SJCRH30 (cell line): Measurements from ENCODE around the gene SEMA3A. TPM values are rescaled to one million over a fixed set of nuclear protein-coding genes. Genes with fewer than 3 reads are reported as not detected.

ENCODE experiments used
- DNase-seq, 2 experiments: peaks; one replicate each; pipeline ENCODE4 v3.0.0-alpha.2; 2015 to 2020
- H3K27ac ChIP-seq: fragments of 250-450 bp; sonication (Bioruptor Pico); 2 replicates; pipeline ENCODE4 v1.5.1; 2020; ENCODE audit warnings: mild to moderate bottlenecking, moderate library complexity
- H3K27me3 ChIP-seq: fragments of 250-450 bp; sonication (Bioruptor Pico); 2 replicates; pipeline ENCODE4 v1.5.1; 2020; ENCODE audit warnings: mild to moderate bottlenecking, moderate library complexity
- H3K36me3 ChIP-seq: fragments of 250-450 bp; sonication (Bioruptor Pico); 2 replicates; pipeline ENCODE4 v1.5.1; 2020; ENCODE audit warnings: mild to moderate bottlenecking, moderate library complexity
- H3K4me1 ChIP-seq: fragments of 250-450 bp; sonication (Bioruptor Pico); 2 replicates; pipeline ENCODE4 v1.5.1; 2020; ENCODE audit warnings: mild to moderate bottlenecking, moderate library complexity
- H3K4me3 ChIP-seq: fragments of 250-450 bp; sonication (Bioruptor Pico); 2 replicates; pipeline ENCODE4 v1.5.1; 2020; ENCODE audit warnings: mild to moderate bottlenecking, moderate library complexity
- H3K9me3 ChIP-seq: fragments of 250-450 bp; sonication (Bioruptor Pico); replicated peaks from 2 replicates; pipeline ENCODE4 v1.5.1; 2020; ENCODE audit warnings: mild to moderate bottlenecking, moderate library complexity
- total RNA-seq: library from RNA; depleted of rRNA; stranded (reverse); fragments of >200 nt; shearing (Covaris generic); gene quantifications from 2 replicates; pipeline ENCODE4 v1.2.3, GENCODE V29; 2014

The SEMA3A gene
- total RNA-seq, 1 experiment from 2014 or later = 19.4 TPM

GRCh38 chr7:84187813-84188510 is 6.6 kb downstream of the SEMA3A start:
- DNase-seq = no peak
- H3K27ac ChIP-seq = no peak overlapping the region

GRCh38 chr7:84187087-84187805 is 7.3 kb downstream of the SEMA3A start:
- Histone ChIP-seq H3K4me3 (no peak overlapping the region), H3K9me3 (no peaks in the 10 kb centered on the region), H3K27ac (no peak overlapping the region), H3K27me3 (no peaks in the 10 kb centered on the region), H3K36me3 (no peaks in the 10 kb centered on the region; the same call in 1 of the 2 replicates), H3K4me1 (peaks cover 12% of the 10 kb centered on the region)
- DNase-seq = no peak

More at GRCh38 chr7:84187813-84188510, 6.6 kb downstream of the SEMA3A start:
- Histone ChIP-seq H3K27me3 (no peaks in the 10 kb centered on the region), H3K9me3 (no peaks in the 10 kb centered on the region), H3K36me3 (no peaks in the 10 kb centered on the region; the same call in 1 of the 2 replicates), H3K4me3 (no peak overlapping the region), H3K4me1 (peaks cover 14% of the 10 kb centered on the region)

- DNase-seq = no peak
- H3K4me1 ChIP-seq = no peaks in the 10 kb centered on the region
These were observed 10.8 kb downstream of the SEMA3A start for GRCh38 chr7:84183741-84184140.

GRCh38 chr7:84182301-84182700 is 12.3 kb downstream of the SEMA3A start:
- DNase-seq = no peak

More at GRCh38 chr7:84183741-84184140, 10.8 kb downstream of the SEMA3A start:
- Histone ChIP-seq H3K27ac (no peak overlapping the region), H3K27me3 (no peaks in the 10 kb centered on the region), H3K36me3 (no peaks in the 10 kb centered on the region; the same call in 1 of the 2 replicates), H3K4me3 (no peak overlapping the region), H3K9me3 (no peaks in the 10 kb centered on the region)

GRCh38 chr7:84181628-84182027 is 13.0 kb downstream of the SEMA3A start:
- Histone ChIP-seq H3K9me3 (no peaks in the 10 kb centered on the region), H3K36me3 (no peaks in the 10 kb centered on the region; the same call in 1 of the 2 replicates), H3K4me1 (no peaks in the 10 kb centered on the region), H3K27ac (no peak overlapping the region), H3K4me3 (no peak overlapping the region), H3K27me3 (no peaks in the 10 kb centered on the region)
- DNase-seq = no peak

More at GRCh38 chr7:84182301-84182700, 12.3 kb downstream of the SEMA3A start:
- Histone ChIP-seq H3K4me1 (no peaks in the 10 kb centered on the region), H3K27ac (no peak overlapping the region), H3K36me3 (no peaks in the 10 kb centered on the region; the same call in 1 of the 2 replicates), H3K27me3 (no peaks in the 10 kb centered on the region), H3K9me3 (no peaks in the 10 kb centered on the region), H3K4me3 (no peak overlapping the region)

GRCh38 chr7:84177758-84178412 is 16.7 kb downstream of the SEMA3A start:
- Histone ChIP-seq H3K36me3 (peaks cover 3% of the 10 kb centered on the region), H3K9me3 (0 out of 2 replicates have a peak, but pooled peaks cover 3% of the 10 kb centered on the region)
- no peak for DNase-seq

GRCh38 chr7:84176716-84177115 is 17.9 kb downstream of the SEMA3A start:
- no peaks in the 10 kb centered on the region for H3K27me3 ChIP-seq
- 0 out of 2 replicates have a peak, but pooled peaks cover 3% of the 10 kb centered on the region for H3K9me3 ChIP-seq
- no peaks in the 10 kb centered on the region for H3K4me1 ChIP-seq
- H3K4me3 ChIP-seq = no peak overlapping the region
- DNase-seq = no peak
- H3K36me3 ChIP-seq = peaks cover 7% of the 10 kb centered on the region
- H3K27ac ChIP-seq = no peak overlapping the region

More at GRCh38 chr7:84177758-84178412, 16.7 kb downstream of the SEMA3A start:
- H3K27me3 ChIP-seq = no peaks in the 10 kb centered on the region
- H3K4me3 ChIP-seq = no peak overlapping the region
- no peaks in the 10 kb centered on the region for H3K4me1 ChIP-seq
- H3K27ac ChIP-seq = no peak overlapping the region

- no peak for DNase-seq
- Histone ChIP-seq H3K9me3 (0 out of 2 replicates have a peak, but pooled peaks cover 3% of the 10 kb centered on the region), H3K27me3 (no peaks in the 10 kb centered on the region), H3K4me1 (no peaks in the 10 kb centered on the region), H3K27ac (no peak overlapping the region), H3K36me3 (peaks cover 7% of the 10 kb centered on the region), H3K4me3 (no peak overlapping the region)
These were observed 19.1 kb downstream of the SEMA3A start for GRCh38 chr7:84175461-84175860.

- H3K36me3 ChIP-seq = peaks cover 7% of the 10 kb centered on the region
- no peak overlapping the region for H3K4me3 ChIP-seq
- no peak for DNase-seq
- H3K4me1 ChIP-seq = no peaks in the 10 kb centered on the region
- no peak overlapping the region for H3K27ac ChIP-seq
- no peaks in the 10 kb centered on the region for H3K27me3 ChIP-seq
- 0 out of 2 replicates have a peak, but pooled peaks cover 3% of the 10 kb centered on the region for H3K9me3 ChIP-seq
These were observed 23.9 kb downstream of the SEMA3A start for GRCh38 chr7:84170646-84171045.

- H3K4me3 ChIP-seq = no peak overlapping the region
- DNase-seq = no peak
- no peaks in the 10 kb centered on the region for H3K4me1 ChIP-seq
- no peaks in the 10 kb centered on the region for H3K27me3 ChIP-seq
- no peaks in the 10 kb centered on the region for H3K9me3 ChIP-seq
- H3K27ac ChIP-seq = no peak overlapping the region
- H3K36me3 ChIP-seq = no peaks in the 10 kb centered on the region
These were observed 32.0 kb downstream of the SEMA3A start for GRCh38 chr7:84162584-84162983.

- Histone ChIP-seq H3K36me3 (no peaks in the 10 kb centered on the region), H3K27ac (no peak overlapping the region), H3K4me3 (no peak overlapping the region), H3K27me3 (no peaks in the 10 kb centered on the region), H3K4me1 (no peaks in the 10 kb centered on the region), H3K9me3 (no peaks in the 10 kb centered on the region)
- no peak for DNase-seq
These were observed 32.5 kb downstream of the SEMA3A start for GRCh38 chr7:84162125-84162524.

- no peak overlapping the region for H3K27ac ChIP-seq
- H3K27me3 ChIP-seq = no peaks in the 10 kb centered on the region
- no peak overlapping the region for H3K4me3 ChIP-seq
- DNase-seq = no peak
- no peaks in the 10 kb centered on the region for H3K9me3 ChIP-seq
- H3K36me3 ChIP-seq = no peaks in the 10 kb centered on the region
- no peaks in the 10 kb centered on the region for H3K4me1 ChIP-seq
These were observed 33.2 kb downstream of the SEMA3A start for GRCh38 chr7:84161398-84161797.

GRCh38 chr7:84159435-84159834 is 35.2 kb downstream of the SEMA3A start:
- Histone ChIP-seq H3K9me3 (no peaks in the 10 kb centered on the region), H3K27me3 (no peaks in the 10 kb centered on the region), H3K36me3 (no peaks in the 10 kb centered on the region), H3K27ac (no peak overlapping the region), H3K4me1 (no peaks in the 10 kb centered on the region), H3K4me3 (no peak overlapping the region)
- no peak for DNase-seq

GRCh38 chr7:84157171-84157570 is 37.4 kb downstream of the SEMA3A start:
- Histone ChIP-seq H3K9me3 (no peaks in the 10 kb centered on the region), H3K4me3 (no peak overlapping the region), H3K36me3 (no peaks in the 10 kb centered on the region; the same call in 1 of the 2 replicates), H3K4me1 (no peaks in the 10 kb centered on the region), H3K27me3 (no peaks in the 10 kb centered on the region), H3K27ac (no peak overlapping the region)
- DNase-seq = no peak
